Cerebellar cortex (tissue), 1 donor: ENCODE results near the gene PCDH15.
"Not testable (repeated sequence)": the region's sequence is repeated elsewhere in the genome, so short reads cannot be mapped to it uniquely, and the experiment has no call there.

Source experiments
- DNase-seq: peaks from one replicate; pipeline ENCODE4 v3.0.0-alpha.2; 2015; ENCODE audit warnings: low spot score

PCDH15 gene

DNA sequence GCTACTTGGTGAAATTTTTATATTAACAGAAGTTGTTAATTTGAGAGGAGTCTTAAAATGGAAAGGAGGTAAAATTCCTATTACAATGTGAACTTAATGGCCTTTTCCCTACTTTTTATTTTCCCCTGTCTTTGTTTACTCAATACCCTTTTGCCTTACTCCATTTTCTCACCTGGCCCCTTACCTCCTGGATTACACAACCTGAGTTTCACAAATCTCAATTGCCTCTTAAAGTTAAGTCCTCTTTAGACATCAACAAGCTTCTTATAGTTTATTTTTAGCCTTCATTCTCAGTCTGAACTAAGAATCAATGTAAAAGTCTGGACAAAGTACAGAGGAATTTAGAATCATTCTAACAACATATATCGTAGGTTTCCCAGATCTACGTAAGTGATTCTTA is 247.0 kb downstream of the PCDH15 start:
- no peak for DNase-seq

DNA sequence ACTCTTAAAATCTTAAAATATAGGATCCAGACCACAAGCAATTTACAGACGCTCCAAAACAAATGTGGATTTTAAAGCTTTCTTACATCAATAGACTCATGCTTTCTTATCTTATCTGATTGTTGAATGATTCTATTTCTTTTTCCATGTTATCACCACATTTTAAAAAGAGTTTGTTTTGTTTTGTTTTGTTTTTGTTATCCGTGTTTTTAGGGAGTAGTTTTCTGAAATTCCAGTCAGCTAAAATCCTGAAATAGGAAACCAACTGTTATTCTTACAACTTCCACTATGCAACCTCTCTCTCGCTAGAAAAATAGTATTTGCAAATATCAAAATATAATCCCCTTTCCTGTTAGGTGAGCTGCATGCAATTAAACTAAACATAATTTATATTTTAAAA is 251.0 kb downstream of the PCDH15 start:
- no peak for DNase-seq

DNA sequence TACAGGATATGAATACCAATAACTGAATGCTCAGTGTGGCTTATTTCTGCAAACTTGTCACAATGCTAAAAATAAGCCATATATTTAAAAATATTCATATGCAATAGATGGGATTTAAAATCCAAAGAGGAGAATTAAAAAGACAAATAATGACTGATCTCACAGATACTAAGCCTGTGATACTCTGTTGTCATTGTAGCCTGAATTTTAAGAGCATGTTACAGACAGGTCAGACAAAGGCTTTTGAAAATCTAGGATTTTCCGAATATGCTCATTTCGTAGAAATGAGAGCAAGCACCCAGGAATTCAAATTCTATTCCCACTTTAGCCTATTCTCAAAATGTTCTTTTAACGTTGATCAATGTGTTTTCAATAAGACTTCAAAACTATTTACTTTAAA is 269.7 kb downstream of the PCDH15 start:
- no peak for DNase-seq

DNA sequence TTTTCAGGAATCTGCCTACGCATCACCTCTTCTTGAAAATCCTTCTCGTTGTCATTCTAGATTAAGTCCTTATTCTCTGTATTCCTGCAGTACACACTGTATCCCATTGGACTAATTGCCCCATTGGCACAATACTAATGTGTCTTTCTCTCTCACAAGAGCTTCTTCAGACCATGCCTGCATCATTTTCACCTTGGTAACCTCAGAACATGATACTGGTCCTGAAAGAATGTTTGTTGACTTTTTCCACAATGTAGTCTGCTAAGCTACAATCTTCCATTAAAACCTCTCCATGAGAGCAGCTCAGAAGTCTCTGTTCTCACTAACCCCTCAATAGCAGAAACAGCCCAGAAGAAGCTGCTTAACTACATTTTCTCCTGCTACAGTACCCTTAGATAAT is 270.7 kb downstream of the PCDH15 start:
- no peak for DNase-seq

DNA sequence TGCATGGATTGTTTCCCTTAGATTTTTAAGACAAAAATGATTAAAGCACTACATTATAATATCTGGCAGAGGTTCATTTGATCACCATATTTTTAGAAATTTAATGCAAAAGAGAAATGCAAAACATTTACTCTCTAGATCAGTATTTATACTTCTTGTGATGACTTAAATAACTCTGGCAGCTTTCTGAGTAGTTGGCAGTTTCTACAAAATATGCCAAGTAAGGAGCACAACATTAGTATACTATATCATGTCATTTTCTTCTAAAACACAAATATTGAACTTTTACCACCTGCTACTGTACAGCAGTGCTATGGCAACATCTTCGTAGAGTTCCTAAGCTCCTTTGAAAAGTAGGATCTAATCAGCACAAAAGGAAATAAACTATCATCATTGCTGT is 275.2 kb downstream of the PCDH15 start:
- DNase-seq, result no peak

DNA sequence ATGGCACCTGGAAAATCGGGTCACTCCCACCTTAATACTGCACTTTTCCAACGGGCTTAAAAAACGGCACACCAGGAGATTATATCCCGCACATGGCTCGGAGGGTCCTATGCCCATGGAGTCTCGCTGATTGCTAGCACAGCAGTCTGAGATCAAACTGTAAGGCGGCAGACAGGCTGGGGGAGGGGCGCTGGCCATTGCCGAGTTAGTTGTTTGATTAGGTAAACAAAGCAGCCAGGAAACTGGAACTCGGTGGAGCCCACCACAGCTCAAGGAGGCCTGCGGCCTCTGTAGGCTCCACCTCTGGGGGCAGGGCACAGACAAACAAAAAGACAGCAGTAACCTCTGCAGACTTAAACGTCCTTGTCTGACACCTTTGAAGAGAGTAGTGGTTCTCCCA is 285.8 kb downstream of the PCDH15 start:
- DNase-seq, result not testable (repeated sequence)

DNA sequence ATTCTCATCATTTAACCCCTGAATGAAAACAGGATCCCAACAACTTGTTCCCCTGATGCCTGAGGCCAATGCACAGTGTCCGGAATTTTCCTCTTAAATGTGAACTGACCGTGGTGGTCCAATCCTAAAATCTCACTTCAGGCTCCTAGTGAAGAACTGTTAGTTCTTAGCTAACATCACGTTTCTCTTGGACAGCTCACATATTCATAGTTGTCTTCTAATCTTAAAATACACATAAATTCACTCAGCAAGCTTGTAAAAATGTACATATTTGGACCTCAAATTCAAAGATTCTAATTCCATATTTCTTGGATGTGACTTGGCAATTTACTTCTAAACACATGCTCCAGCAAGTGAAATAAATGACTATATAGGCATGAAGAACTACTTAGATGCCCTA is 297.2 kb downstream of the PCDH15 start:
- DNase-seq, result no peak

DNA sequence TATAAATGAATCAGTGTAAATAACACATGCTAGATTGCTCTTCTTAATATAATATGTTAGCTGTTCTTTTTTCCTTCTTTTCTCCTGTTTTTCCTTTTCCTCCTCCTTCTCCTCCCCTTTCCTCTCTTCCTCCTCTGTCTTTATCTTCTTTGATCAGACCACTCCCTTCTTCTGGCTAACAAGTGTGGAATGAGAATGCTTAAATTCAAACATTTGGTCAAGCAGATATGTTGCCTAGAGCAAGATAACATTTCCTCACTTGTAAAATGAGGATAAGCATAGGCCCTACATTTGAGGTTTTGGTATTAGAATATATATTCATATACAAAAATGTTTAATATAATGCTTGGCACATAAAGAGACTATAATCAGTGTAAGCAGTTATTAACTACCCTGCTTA is 299.1 kb downstream of the PCDH15 start:
- DNase-seq, result no peak

DNA sequence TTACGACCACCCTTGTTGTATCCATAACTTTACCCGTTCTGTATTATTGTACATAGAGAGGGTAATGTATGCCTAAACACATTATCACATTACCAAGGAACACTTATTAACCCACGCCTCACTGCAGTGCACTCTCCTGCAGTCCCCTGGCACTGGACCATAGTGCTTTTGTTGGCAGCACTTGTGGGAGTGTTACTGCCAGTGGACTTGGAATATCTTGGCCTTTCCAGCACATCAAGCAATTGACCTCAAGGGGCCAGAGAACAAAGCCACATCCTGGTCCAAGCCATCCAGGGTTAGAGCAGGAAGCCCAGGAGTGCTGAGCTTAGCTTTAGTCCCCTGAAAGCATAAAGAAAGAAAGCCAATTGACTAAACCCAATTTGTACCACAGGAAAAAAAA is 304.2 kb downstream of the PCDH15 start:
- no peak for DNase-seq

DNA sequence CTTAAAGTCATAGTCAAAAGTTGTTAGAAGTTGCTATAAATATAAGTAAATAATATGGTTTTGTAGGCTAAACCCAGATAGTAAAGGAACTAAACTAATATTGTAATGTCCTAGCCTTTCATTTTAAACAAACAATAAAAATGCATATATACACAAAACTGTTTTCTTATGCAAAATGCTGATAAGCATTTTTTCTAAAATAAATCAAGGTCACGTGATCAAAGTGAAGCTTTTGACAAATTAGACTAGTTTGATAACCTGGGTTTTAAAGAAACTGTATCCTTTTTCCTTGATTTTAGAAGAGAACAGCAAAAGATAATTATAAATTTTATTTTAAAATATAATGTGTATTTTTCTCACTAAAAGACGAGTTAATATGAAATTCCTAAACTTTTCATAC is 313.3 kb downstream of the PCDH15 start:
- no peak for DNase-seq

DNA sequence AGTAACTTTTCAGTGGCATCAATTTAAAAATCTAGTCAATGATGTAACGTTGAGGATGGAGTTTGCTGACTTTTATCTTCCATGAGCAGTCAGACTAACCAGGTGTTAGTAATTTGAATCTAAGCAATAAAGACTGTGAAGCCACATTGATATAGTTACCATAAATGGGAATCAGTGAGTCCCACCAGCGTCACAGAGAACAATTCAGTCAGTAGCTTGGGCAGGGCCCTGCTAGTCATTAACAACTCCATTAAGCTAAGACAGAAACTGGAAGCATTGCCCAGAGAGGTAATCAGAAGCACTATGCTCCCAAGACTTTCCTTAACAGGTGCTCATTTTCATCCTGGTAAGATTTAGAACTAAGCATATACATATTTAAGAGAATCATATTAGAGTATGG is 315.1 kb downstream of the PCDH15 start:
- no peak for DNase-seq

DNA sequence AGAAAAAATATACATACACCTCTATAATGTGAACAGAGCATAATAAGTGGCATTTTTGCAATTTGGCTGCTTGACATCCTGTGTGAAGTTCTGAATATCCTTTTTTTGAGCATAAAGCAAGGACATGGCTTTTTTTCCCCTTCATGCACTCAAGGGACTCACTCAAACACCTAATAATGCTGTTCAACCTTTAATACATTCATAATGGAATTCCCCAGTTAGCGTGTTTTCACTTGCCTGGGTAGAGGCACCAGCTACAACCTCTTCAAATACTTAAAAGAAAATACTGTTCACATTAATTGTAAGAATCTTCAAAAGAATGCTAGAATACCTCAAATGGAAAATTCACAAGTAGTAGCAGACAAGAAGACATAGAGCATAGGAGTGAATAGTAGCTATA is 316.8 kb downstream of the PCDH15 start:
- no peak for DNase-seq

DNA sequence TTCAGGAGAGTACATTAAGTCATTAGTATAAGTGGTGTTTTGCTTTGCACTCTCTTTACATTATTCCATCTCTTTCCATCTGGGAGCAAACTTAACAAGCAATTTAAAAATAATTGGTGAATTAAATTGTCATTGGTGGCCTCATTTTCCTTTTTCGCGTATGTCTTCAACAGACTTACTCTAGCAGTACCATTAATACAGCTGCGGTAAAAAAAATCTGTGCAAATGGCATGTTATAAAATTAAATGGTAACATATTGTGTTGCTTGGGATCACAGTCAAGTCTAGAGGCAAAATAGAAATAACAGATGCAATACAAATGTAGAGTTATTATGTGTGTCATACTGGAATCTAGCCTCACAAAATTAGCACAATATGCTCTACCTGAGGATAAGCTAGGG is 322.4 kb downstream of the PCDH15 start:
- no peak for DNase-seq

DNA sequence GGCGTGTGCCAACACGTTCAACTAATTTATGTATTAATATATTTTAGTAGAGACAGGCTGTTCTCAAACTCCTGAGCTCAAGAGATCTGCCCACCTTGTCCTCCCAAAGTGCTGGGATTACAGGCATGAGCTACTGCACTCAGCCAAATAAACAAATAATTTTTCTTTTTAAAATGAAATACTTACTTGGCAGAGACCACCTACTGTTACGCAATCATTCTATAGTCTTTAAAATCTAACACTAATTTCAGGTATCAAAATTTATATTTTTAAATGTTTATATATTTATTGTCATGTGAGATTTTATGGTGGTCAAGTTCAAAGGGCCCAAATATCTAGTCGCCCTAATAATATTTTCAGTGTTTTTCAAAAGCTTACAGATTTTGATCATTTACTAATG is 323.3 kb downstream of the PCDH15 start:
- no peak for DNase-seq

DNA sequence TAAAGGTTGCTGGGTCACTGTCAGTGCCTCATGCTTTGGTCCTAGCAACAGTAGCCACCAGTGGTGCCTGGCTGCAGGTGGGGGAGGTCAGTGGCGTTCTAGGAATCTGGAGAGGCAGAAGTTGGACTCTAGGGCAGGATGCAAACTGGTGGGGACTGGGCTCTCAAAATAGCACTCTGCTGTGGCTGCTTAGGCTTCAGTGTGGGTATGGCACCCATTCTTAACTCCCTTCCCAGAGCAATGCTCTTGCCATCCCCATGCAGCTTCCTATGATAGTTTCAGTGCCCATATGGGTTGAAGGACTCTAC is 330.8 kb downstream of the PCDH15 start:
- DNase-seq, result no peak

DNA sequence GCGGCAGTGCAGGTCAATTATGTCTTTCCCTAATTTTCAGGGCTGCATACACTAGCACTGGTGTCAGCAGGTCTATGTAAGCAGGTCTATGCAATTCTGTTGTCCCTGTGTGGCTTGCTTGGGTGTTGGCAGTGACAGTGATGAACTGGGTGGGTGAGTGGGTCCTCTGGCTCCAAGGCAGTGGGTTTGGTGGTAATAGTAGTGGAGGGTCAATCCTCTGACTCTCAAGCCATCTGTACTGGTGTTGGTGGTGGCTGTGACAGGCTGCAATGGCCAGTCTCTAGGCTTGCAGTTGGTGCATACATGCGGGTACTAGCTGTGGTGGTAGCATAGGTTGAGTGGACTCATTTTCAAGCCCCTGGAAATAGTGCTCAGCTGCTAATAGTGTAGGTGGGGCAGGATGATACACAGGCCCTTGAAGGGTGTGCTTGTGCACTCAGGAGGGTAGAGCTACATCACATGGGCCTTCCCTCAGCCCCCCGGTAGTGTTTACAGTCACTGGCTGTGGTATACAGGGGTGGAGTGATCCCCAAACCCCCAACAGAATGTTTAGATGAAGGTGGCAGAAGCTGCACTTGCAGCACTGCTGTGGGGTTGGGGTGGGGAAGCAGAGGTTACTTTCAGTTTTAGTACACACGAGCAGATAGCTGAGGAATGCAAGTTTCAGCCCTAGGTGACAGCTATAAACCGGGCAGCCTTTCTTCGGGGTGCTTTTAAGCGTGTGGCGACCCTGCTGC is 331.3 kb downstream of the PCDH15 start:
- DNase-seq, result no peak

DNA sequence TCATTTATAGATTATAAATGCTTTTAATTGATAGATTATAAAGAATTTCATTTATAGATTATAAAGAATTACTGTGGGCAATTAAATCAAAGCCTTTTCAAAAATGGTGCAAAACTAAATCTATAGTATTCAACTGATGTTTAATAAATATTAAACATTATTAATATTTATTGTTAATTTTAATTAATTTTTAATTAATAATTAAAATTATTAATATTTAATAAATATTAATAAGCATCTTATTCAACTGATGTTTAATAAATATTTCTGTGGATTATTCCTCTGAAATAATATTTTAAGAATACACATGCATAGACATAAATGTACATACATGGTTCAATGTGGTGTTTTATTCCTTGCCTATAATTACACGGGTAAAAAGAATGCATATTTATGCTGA is 346.8 kb downstream of the PCDH15 start:
- DNase-seq, result no peak

DNA sequence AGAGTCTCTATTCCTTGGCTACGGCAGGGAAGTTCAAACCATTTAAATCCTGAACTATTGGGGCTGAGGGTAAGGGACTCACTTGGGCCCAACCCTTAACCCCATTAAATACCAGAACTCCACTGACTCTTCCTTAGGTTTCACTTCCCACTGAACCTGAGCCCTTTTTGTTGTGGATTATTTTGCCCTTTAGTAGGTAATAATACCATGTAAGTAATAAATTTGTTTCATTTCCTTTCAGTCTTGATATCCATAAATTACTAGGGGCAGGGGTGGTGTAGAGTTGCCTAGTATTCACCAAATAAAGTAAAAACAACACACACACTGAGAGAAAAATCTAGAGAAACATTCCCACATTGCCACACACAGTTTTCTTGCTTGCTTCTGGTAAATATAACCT is 352.0 kb downstream of the PCDH15 start:
- DNase-seq, result no peak

DNA sequence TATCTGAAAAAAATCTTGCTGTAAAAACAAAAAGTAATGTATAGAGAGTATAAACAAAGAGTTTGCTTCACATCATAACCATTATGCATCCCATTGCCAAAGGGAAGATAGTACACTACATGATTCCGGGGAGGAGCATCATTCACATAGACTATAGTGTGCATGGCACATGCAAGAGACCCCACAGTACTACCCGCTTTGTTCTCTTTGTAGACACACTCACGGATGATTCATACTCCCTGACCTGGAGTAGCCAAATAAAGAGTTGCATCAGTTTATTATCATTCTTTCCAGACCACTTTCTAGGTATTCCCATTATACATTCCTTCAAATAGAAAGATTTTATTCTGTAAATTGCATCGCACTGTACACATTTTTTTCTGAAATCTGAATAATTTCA is 356.9 kb downstream of the PCDH15 start:
- no peak for DNase-seq

DNA sequence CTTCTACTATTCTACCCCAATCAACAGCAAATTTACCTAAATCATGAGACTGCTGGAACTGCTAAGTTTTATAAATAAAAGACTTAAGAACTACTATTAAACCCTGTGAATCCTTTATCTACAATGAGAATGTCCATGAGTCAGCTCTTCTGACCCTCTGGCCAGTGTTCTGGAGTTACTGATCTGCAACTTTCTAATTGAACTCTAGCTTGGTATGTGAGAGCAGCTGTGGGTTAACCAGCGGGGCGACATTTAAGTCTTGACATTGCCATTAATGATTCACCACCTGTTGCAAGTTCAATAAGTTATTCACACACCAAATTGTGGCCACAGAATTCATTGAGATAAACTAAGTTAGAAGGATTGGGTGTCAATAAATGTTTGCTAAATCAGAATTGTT is 359.8 kb downstream of the PCDH15 start:
- no peak for DNase-seq

DNA sequence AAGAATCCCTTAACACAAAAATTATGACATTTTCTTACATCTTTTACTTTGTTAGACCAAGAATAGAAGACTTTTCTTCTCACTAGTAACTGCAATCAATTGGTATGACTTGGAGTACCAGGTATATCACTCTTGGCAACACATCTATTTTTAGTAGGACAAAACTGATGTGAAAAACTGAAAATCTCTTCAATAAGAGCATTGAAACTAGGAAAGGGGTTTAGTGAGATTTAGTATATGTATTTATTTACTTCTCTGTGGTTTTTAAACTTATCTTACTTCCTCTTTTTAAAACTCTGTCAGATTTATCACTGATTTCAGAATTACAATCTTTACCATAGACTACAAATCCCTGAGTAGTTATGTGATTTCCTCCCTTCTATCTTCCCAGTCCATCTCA is 366.2 kb downstream of the PCDH15 start:
- no peak for DNase-seq

DNA sequence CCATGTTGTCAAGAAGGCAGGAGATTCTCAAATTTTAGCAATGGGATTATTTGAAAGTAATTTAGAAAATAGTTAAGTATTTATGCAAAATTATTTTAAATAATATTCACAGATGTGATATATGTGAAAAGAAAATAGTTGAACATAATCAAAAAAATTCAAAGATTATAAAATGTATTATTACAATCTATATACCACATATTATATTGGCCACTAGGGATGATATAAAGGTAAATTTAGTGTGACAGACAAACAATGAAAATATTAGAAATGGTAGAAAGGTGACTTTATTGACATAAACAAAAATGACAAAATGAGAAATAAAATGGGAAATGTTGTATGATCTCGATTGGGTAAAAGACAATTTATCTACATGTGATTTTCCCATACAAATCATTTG is 385.5 kb downstream of the PCDH15 start:
- DNase-seq, result no peak

DNA sequence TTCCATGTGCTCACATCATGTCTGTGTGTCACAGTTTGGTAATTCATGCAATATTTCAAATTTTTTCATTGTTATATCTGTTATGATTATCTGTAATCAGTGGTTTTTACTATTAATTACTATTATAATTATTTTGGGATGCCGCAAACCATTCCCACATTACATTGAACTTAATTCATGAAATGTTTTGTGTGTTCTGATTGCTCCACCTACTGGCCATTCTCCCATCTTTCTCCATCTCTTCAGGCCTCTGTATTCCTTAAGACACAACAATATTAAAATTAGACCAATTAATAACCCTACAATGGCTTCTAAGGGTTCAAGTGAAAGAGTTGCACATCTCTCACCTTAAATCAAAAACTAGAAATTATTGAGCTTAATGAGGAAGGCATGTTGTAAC is 398.5 kb downstream of the PCDH15 start:
- peak; percentile 20 for DNase-seq

DNA sequence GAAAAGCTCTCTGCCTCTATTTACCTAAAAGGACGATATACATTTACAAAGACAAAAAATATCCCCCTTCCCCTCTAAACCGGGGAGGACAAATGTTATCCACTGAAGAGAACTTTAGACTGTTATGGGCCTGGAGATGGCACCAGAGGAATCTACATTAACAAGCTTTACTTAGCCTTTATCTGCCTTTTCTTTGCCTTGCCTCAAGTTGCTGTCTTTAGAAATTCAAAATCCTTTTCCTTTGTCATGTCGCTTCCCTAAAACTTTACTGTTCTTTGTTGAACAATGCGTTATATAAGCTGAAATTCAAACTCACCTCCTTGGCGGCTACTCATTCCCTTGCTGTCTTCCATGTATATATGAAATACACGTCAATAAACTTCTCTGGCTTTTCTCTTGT is 405.0 kb downstream of the PCDH15 start:
- no peak for DNase-seq

DNA sequence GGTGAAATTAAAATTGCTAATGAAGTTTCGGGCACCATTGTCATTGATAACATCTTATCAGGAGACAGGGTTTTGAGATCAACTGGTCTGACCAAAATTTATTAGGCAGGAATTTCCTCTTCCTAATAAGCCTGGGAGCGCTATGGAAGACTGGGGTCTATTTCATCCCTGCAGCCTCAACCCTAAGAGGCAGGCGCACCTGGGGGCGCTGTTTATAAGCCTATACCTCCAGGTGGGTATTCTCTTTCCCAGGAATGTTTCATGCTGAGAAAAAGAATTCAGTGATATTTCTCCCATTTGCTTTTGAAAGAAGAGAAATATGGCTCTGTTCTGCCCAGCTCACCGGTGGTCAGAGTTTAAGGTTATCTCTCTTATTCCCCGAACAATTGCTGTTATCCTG is 406.4 kb downstream of the PCDH15 start:
- not testable (repeated sequence) for DNase-seq
